HG03045 (cell line): Measurements from ENCODE around the gene PTPRE.

Experiments
- ATAC-seq: cut with Tn5 transposase; IDR thresholded peaks from one replicate; pipeline ENCODE4 v1.9.1; 2021; ENCODE audit warnings: mild to moderate bottlenecking, moderate library complexity; ENCODE audit not compliant: unreplicated experiment

PTPRE gene, protein sequence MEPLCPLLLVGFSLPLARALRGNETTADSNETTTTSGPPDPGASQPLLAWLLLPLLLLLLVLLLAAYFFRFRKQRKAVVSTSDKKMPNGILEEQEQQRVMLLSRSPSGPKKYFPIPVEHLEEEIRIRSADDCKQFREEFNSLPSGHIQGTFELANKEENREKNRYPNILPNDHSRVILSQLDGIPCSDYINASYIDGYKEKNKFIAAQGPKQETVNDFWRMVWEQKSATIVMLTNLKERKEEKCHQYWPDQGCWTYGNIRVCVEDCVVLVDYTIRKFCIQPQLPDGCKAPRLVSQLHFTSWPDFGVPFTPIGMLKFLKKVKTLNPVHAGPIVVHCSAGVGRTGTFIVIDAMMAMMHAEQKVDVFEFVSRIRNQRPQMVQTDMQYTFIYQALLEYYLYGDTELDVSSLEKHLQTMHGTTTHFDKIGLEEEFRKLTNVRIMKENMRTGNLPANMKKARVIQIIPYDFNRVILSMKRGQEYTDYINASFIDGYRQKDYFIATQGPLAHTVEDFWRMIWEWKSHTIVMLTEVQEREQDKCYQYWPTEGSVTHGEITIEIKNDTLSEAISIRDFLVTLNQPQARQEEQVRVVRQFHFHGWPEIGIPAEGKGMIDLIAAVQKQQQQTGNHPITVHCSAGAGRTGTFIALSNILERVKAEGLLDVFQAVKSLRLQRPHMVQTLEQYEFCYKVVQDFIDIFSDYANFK

DNA sequence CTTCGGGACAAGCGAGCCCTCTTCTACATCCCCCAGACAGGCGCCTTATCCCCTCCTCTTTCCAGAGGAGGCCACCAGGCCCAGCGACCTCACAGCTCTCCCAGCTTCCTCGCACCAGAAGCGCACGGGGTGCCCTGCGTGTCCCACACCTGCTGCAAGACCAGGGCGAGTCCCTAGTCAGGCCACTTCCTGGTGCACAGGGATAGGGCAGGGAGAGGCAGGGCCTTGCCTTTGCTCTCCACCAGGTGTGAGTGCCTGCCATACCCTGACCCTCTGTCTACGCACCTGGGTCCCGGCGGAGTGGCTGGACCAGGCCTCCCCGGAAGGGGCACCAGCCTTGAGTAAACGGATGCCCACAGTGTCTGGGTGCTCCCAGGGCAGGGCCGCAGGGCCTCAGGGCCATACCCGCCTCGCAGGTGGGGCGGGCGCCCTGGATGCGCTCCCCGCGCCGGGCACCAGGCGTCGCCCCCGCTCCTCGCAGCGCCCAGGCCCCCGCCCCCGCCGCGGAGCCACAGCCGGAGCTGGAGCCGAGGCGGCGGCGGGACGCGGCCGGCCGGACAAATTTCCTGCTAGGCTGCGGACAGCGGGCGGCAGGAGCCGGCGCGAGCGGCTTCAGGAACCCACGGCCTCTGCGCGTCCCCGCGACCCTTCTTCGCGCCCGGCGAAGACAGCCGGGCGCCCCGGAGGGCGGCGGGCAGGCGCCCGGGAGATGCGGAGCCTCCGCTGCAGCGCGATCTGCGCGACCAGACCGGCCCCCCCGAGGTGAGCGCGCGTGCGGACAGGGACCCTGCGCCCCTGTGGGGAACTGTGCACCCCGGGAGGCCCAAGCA lies at the start of gene PTPRE:
PTPRE (plus strand) TSS at position 556 of the 830 bp plus-strand sequence. CDS start 133,779 bp downstream, outside the sequence.
- ATAC-seq: peak; percentile 74

DNA sequence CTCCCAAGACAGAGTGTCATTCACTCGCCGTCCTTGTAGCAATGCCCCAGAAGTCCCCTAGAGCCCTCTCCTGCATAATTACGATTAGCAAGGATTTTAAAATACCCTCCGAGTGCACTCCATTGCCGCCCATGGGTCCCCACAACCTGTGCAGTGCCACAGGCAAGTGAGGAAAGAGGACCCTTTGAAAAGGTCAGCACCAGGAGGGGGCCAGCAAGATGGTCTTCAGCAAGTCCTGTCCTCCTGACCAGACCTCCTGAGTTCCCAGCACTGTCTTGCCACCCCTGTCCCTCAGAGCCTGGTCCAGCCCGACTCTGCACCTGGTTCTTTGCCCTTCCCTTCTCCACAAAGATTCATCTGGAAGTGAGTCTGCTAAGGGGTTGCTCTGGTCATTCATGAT lies 46.3 kb upstream of the PTPRE start:
- ATAC-seq: no peak

DNA sequence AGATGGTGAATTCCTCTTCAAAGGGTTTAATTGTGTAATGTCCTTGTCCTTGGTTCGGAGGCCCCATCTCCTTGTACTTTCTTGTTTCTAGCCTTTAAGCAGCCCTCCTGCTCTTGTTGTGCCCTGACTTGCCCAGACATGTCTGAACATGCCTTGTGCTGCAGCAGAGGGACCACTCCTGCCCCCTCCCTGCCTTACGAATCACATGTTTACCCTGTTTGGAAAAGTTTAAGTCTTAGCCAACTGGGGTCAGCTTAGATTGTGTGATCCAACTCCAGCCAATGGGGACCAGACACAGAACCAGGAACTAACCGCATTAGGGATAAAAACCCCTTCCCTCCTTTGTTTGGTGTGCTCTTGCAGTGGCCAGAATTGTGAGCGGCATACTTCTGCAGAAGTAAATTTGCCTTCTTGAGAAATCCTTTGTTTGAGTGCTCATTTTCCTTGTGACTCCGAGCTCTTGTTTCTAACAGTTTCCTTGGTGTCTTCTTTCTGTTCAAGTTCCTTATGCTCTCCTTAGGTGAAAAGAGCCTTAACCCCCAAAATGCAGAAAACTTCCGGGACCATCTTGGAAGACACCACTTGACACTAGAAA lies 43.6 kb upstream of the PTPRE start:
- ATAC-seq: no peak

DNA sequence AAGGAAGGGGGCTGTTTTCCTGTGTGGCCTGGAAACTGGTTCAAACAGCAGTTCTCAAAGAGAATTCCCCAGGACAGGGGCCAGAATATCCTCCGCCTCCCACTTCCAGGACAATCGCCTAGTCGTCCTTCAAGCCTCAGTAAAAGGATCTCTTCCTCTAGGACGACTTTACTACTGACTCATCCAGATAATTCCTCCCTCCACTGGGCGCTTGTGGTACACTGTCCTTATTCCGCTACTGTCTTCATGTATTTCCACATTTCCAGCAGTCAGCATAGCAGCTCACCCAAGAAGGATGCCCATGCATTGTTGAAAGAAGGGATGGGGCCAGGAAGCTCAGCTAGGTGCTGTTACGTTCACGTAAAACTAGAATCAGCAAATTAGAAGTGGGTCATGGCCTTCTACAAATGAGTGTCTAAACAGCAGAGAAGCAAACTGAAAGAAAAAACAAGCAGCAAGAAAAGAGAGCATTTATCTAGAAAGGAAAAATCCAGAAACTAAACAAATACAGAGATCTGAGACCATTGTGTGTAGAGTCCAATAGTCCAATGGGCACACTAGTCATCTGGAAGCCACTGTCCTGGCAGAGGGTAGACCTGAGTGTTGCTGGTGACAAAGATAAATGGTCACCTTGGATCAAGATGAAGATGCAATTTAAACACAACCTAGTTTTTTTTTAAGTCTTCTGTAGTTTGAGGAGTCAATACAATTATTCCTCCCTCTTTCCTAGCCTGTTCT lies 40.5 kb upstream of the PTPRE start:
- ATAC-seq: no peak

DNA sequence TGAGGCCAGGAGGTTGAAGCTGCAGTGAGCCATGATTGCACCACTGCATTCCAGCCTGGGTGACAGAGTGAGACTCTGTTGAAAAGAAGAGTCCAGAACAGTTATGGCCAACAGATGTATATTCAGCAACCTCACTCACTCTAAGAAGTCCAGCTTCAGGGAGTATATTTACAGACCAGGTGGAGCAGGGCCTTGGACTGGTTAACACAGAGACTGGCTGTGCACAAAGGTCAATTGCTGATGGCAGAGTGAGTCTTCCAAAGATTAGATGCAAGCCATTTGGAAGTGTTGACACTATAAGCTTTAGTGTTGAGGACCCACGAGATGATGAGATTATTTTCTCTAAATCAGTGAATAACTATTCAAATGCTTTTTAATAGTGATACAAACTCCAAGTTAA lies 39.1 kb upstream of the PTPRE start:
- ATAC-seq: no peak

DNA sequence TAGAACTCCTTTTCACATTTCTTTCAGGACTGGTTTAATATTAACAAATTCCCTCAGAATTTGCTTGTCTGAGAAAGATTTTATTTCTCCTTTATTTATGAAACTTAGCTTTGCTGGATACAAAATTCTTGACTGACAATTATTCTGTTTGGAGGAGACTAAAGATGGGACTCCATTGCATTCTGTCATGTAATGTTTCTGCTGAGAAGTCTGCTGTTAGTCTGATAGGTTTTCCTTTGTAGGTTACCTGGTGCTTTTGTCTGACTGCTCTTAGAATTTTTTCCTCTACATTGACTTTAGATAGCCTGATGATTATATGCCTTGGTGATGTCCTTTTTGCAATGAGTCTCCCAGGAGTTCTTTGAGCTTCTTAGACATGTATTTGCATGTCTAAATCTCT lies 37.6 kb upstream of the PTPRE start:
- no peak for ATAC-seq

DNA sequence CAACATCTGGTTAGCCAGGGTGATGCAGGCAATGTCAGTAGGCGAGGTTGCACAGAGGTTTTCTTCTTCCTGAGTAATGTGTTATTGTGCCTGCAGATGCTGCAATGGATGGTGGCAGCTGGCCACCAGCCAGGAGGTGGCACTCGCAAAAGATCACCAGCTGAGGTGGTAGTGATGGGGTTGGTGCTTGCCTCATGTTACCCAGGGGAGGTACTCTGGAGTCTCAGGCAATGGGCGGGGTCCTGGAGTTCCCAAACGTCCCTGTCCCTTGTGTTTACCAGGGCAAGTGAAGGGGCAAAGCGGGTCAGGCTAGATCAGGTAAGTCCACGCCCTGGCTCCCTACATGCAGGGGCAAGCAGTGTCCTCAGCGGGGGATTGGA lies 35.3 kb upstream of the PTPRE start:
- no peak for ATAC-seq

DNA sequence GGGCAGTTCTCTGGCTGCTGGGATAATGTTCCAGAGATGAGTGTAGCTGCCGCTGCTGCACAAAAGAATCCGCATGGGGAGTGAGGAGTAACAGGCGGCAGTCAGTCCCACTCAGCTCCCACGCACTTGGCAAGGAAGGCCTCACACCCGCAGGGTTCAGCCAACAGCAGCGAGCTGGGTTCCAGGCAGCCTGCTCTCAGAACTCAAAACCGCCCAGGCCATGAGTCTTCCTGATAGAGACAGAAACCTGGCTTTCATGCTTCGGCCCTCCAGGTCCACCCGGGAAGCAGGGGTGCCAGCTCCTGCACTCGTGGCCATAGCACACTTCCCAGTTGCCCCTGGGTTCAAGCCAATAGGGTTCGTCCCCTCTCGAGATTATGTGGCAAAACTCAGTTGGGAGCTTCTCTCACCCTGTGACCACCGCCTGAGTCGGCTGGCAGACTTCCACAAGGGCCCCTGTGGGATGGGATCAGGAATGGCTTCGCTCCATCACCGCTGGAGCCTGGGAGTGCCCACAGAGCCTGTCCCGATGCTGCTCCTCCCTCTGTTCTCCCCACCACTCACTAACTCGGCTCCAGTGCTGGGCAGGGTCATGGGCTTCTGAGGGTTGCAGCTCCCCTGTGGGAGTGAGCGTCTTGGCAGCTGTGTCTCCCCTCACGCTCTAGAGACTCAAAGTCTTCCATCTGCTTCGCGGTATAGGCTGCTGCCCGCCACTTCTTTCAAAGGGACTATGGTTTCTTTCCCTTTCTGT lies 34.7 kb upstream of the PTPRE start:
- no peak for ATAC-seq

DNA sequence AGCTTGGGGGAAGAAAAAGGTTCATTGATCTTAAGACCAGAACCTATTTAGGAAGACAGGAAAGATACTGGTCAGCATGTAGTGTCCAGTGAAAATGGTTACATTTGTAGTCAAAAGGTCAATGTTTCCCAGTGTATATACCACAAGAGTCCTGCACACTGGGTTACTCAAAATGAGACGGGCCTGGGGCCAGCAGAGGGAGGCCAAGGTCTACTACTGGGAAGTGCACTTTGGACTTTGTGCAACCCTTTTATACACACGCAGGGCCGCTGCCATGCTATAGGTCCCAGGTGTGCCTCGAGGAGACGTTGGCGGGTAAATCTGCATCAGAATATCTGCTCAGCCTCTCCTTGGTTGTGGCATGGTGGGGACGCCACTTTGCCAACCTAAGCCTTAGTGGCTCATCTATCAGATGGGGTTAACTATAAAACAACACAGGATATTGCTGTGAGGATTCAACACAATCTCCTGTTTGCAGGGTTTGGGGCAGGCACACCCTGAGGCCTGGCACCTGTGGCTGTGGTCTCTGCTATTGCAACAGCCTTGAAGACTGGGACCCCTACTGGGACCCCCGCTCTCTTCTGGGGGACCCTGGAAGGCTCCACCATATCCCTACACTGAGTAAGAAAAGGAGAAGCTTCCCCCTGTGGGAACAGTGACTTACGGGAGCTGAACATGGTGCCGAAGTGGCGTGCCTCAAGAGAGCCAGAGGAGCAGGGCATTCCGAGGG lies 33.9 kb upstream of the PTPRE start:
- ATAC-seq: no peak

DNA sequence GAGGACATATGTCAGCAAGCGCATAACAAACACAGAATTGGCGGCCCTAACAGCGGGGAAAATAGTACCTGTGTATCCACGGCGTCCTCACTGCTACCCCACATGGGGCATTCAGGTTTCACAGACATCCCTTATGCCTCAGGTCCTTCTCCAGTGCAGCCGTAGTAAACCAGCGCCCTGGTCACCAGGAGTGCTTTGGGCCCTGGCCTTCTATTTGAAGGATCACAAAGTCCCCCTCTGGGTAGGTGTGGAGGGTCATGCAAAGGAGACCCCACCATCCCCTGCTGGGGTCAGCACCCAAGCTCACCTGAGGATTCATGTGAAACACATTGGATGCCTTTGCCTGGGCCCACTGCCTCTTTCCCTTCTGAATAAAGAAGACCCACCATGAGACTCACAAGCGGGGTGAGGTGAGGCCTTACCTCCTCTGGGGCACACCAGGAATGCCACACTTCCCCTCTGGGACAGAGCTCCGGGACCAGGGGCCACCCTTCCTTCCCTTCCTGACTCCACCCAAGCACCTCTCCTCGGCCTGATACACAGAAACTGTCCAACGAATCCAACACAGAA lies 32.9 kb upstream of the PTPRE start:
- no peak for ATAC-seq

DNA sequence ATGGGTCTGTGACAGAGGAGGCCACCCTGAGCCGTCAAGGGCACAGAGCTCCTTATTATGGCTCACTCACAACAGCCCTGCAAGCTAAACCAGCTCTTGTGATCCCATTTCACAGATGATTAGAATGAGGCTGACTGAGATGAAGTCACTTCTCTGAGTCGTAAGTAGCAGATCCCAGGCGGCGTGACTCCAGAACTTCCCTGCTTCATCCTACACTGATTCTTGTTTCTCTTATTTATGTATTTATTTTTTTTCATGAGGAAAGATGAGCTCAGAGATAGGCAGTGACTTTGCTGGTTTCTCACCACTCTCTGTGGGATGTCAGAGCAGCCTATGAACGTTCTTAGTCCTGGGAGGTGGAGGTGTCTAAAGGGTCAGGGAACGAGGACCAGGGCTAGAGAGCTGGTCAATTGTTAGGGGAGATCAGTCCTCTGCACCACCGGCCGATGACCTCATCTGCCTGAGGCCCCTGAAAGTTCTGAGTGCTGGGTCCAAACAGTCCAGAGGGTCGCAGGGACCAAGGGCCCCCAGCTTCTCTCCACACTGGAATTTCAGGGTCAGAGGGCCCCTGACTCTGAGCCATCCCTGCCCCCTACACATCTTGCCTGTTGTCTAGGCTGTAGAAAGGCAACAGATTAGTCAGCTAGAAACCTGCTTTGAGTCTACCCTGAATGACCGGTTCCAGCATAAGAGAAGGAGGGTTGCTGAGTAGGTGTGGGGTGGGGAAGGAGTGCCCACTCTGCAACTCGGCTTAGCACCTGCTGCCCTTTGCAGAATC lies 32.0 kb upstream of the PTPRE start:
- ATAC-seq: no peak

DNA sequence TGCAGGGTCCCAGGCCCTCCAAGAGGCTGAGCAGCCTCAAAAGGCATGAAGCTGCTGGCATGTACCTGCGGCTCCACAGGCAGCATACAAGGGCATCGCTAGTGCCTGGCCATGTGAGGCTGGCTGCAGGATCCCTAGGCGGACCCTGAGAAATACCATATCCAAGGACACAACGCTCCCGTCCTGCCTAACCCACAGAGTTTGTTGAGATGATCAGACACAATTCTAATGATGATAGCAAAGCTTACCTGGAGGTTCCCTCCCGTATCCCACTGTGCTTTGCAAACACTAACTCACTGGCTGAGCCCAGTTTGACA lies 31.5 kb upstream of the PTPRE start:
- no peak for ATAC-seq

DNA sequence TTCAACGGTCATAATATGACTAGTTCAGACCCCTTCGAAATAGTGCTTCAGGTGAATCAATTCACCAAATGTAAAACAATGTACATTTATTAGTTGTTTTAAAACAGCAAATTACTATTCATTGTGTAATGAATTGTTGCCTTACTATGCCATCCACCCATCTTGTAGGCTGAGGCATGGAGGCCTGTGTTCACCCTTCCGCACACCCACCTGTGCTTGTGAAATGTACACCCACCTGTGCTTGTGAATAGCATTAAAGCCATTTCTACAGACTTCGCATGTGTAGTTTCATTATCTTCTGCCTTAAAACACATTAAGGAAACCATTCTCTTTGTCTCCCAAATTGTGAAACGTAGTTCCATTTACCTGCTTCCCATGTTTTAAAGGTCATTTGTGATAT lies 31.0 kb upstream of the PTPRE start:
- no peak for ATAC-seq

DNA sequence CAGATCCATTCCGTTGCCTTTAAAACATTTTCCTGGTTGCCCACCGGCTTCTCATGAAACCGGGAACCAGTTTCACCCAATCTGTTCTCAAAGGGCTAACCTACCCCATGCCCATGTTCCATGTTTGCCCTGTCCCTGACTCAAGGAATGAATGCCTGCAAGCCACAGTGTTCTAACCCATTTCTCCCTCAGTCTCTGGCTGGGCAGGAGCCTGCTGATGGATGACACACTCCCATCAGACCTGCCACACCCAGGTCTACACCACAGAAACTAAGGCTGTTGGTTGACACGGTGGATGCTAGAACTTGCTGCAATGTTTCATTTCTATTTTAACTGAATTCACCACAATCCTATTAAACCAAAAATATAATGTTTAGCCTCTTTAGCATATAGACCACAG lies 29.8 kb upstream of the PTPRE start:
- no peak for ATAC-seq

DNA sequence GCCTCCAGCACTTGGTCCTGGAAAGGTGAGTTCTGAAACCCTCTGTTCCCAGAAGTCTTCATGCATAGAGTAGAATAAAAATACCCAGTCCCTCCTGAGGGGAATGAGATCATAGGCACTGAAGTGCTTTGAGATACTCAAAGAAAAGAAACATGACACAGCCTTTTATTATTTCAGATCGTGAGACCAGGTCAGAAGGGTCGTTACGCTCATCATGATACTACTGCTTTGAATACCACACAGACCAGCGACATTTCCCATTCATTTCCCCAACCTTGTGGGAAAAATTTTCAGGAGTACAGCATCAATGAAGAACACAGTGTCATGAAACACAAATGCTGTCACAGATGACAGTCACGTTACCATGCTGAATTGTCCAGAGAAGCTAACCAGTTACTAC lies 29.2 kb upstream of the PTPRE start:
- ATAC-seq: no peak

DNA sequence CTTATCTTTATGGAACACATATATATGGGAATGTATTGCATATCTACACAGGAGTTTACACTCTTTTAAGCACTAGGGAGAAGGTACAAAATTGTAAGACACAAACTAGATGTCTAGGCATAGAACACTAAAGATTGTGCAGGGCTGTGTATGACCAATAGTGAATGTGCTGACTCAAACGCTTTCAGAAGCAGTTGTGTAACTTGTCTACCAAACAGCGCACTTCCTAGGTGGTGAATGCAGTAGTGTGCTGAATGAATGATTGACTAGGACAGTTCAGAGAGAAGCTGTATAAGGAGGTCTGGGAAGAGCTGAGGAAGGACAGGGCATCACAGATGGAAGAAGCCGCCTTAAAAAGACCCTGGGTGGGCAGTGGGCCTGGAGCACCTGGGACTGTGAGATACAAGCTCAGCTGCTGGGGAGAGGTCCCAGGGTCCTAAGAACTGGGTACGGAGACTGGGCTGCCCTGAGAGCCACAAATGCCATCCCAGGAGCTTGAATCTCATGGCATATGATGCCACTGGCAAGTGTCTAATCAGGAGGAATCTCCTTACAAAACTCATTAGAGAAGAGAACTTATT lies 28.3 kb upstream of the PTPRE start:
- no peak for ATAC-seq

DNA sequence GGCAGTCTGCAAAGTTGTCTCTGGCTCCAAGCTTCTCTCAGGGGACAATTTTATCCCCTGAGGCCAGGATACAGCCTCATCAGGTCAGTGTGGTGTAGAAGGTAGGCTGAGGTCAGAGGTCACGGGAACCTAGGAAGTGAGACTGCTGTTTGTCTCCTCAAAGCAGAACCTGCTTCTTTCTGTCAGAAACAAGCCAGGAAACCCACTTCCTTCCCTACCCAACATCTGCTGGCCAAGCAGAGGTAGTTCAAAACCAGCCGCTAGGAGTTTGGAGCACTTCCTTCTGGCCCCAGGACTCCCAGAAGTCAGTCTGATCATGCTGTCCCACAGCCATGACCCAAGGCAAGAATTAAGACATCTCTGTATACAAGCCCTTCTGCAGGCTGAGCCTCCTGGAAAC lies 26.3 kb upstream of the PTPRE start:
- no peak for ATAC-seq

DNA sequence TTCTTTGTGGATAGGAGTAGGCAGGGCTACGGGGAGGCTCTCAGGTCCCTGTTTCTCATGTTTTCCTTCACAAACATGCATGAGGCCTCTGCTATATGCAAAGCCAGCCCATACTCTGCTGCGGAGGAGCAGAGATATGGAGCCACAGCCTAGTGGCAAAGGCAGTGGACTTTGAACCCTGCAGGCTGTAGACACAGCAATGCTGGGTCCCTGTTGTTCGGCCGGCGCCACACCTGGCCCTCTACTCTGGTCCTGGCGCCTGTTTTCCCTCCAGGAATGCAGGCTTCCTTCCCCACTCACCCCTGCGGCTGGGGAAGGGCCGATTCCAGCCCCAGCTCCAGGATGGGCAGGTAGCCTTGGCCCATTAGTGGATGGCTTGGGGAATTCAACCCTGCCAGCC lies 25.6 kb upstream of the PTPRE start:
- ATAC-seq: no peak
